Measurements from ENCODE around the gene CHCT1.

The CHCT1 gene

GRCh38 chr17:60398227-60398959 is 23.9 kb upstream of the CHCT1 start:
- no peak for DNase-seq (ENCODE audit: low spot score)
- H3K27ac ChIP-seq = no peak overlapping the region
- TF ChIP-seq, protein P1, sequence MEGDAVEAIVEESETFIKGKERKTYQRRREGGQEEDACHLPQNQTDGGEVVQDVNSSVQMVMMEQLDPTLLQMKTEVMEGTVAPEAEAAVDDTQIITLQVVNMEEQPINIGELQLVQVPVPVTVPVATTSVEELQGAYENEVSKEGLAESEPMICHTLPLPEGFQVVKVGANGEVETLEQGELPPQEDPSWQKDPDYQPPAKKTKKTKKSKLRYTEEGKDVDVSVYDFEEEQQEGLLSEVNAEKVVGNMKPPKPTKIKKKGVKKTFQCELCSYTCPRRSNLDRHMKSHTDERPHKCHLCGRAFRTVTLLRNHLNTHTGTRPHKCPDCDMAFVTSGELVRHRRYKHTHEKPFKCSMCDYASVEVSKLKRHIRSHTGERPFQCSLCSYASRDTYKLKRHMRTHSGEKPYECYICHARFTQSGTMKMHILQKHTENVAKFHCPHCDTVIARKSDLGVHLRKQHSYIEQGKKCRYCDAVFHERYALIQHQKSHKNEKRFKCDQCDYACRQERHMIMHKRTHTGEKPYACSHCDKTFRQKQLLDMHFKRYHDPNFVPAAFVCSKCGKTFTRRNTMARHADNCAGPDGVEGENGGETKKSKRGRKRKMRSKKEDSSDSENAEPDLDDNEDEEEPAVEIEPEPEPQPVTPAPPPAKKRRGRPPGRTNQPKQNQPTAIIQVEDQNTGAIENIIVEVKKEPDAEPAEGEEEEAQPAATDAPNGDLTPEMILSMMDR (conservative IDR thresholded peaks at IDR 0.05; ENCODE audit: low read depth) = no peak
- CTCF ChIA-PET = no interaction called here
- POLR2A ChIA-PET (ENCODE audit: low non-redundant PET) = no interaction called here

DNA sequence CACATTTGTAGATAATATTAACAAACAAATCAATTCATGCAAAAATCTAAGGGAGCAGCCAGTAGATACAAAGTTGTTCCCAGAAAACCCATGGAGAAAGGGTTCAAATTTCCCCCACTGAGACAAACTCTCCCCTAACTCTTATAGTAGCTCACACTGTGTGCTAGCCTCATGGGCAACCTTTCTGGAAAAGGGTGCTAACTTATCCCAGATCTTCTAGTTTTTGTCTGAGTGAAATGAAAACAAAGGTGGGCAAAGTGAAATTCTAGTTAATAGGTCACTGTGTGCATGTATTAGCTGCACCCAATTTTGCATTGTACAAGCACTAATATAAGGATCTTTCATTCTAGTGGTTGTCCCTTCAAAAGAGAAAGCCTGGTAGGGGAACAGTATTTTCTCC is 20.5 kb upstream of the CHCT1 start:
- CTCF ChIA-PET = no interaction called here
- TF ChIP-seq, protein P1 (conservative IDR thresholded peaks at IDR 0.05; ENCODE audit: low read depth) = no peak
- POLR2A ChIA-PET (ENCODE audit: low non-redundant PET) = no interaction called here

DNA sequence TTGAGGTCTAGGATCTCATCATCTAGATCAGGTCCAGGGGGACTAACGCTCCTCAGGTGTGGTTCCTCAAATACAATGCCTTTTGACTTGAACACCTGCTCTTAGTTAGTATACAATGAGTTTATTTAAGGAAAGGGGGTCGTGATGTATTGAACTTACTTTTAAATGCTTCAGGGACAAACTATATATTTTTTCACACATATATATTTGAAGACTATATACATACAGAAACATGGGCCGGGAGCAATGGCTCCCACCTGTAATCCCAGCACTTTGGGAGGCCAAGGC is 18.8 kb upstream of the CHCT1 start:
- ChIA-PET CTCF (interaction anchor here (0.6 kb wide), 1 partner anchor 438 kb away, joined by 3 read pairs; no protein-coding TSS in a partner anchor), POLR2A (ENCODE audit: low non-redundant PET) (no interaction called here)
- TF ChIP-seq, protein P1 (conservative IDR thresholded peaks at IDR 0.05; ENCODE audit: low read depth) = no peak
- H3K27ac ChIP-seq = no peak overlapping the region
- DNase-seq (ENCODE audit: low spot score) = no peak

More for the DNA sequence above, 20.5 kb upstream of the CHCT1 start:
- no peak for DNase-seq (ENCODE audit: low spot score)
- H3K27ac ChIP-seq = no peak overlapping the region

DNA sequence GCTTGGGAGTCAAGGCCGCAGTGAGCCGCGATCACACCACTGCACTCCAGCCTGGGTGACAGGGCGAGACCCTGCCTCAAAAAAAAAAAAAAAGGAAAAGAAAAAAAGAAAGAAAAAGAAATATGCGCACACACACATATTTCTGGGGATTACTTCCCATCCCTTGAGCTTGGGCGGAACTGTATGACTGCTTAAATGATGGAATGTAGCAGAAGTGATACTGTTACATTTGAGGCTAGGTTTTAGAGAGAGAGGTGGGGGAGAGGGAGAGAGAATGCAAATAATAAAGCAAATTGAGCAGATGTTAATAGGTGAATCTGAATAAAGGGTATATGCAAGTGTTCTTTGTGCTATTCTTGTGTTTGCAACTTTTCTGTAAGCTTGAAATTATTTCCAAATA is 18.3 kb upstream of the CHCT1 start:
- no peak for DNase-seq (ENCODE audit: low spot score)
- TF ChIP-seq, protein P1 (conservative IDR thresholded peaks at IDR 0.05; ENCODE audit: low read depth) = no peak
- H3K27ac ChIP-seq = no peak overlapping the region
- ChIA-PET CTCF (interaction anchor here (1.0 kb wide), 1 partner anchor 10 kb away, joined by 3 read pairs; no protein-coding TSS in a partner anchor), POLR2A (ENCODE audit: low non-redundant PET) (no interaction called here)

- TF ChIP-seq, protein P1 (conservative IDR thresholded peaks at IDR 0.05; ENCODE audit: low read depth) = no peak
- POLR2A ChIA-PET (ENCODE audit: low non-redundant PET) = no interaction called here
- H3K27ac ChIP-seq = no peak overlapping the region
- CTCF ChIA-PET = no interaction called here
- DNase-seq (ENCODE audit: low spot score) = no peak
These were observed 15.4 kb upstream of the CHCT1 start for GRCh38 chr17:60406887-60407286.

GRCh38 chr17:60410001-60410400 is 12.3 kb upstream of the CHCT1 start:
- CTCF ChIA-PET = interaction anchor here (0.6 kb wide), 1 partner anchor 118 kb away, joined by 4 read pairs; no protein-coding TSS in a partner anchor
- TF ChIP-seq, protein P1 (conservative IDR thresholded peaks at IDR 0.05; ENCODE audit: low read depth) = no peak
- no peak overlapping the region for H3K27ac ChIP-seq
- POLR2A ChIA-PET (ENCODE audit: low non-redundant PET) = no interaction called here
- no peak for DNase-seq (ENCODE audit: low spot score)

Data from RWPE1 (cell line).